ENCODE results near the gene AKAP7.

GRCh38 chr6:131143319-131143718 is 8.1 kb downstream of the AKAP7 start:
- no peak for TF ChIP-seq POLR2A (IDR thresholded peaks at IDR 0.05; ENCODE audit: low read depth, low read length)
- TF ChIP-seq TAF1 (IDR thresholded peaks at IDR 0.05; ENCODE audit: borderline replicate concordance, low read depth, low read length), result no peak
